Gastroesophageal sphincter (tissue), 4 donors: ENCODE measurements around the gene NIM1K. TPM values are rescaled to one million over a fixed set of nuclear protein-coding genes. Genes with fewer than 3 reads are reported as not detected.
"Not testable (repeated sequence)": the region's sequence is repeated elsewhere in the genome, so short reads cannot be mapped to it uniquely, and the experiment has no call there.

Experiments
- ATAC-seq: fragments of 150-250 bp; one replicate; pipeline ENCODE4 v1.9.1; 2016; ENCODE audit warnings: mild to moderate bottlenecking, moderate library complexity
- H3K27ac ChIP-seq, 4 donors: fragments of 200-600 bp; sonication (generic) in 3 of 4; 1 replicate in 3 of 4; 2 replicates in 1 of 4; pipeline ENCODE4 v1.5.1; 2016 to 2019
- H3K27me3 ChIP-seq: fragments of 200-600 bp; sonication (generic); one replicate; pipeline ENCODE4 v1.5.1; 2019
- H3K36me3 ChIP-seq, 2 donors: fragments of 200-600 bp; sonication (generic); one replicate each; pipeline ENCODE4 v1.5.1; 2019; ENCODE audit warnings: control low read depth in 1 of 2
- H3K4me1 ChIP-seq, 3 donors: fragments of 200-600 bp; sonication (generic); 1 replicate in 2 of 3; 2 replicates in 1 of 3; pipeline ENCODE4 v1.5.1; 2016 to 2019; ENCODE audit warnings: control low read depth in 2 of 3
- H3K4me3 ChIP-seq, 2 donors: fragments of 200-600 bp; sonication (generic); one replicate each; pipeline ENCODE4 v1.5.1; 2019; ENCODE audit warnings: mild to moderate bottlenecking in 1 of 2, moderate library complexity in 1 of 2
- H3K9me3 ChIP-seq, 3 donors: fragments of 200-600 bp; sonication (generic); one replicate each; pipeline ENCODE4 v1.5.1; 2017 to 2019; ENCODE audit warnings: control low read depth in 2 of 3
- EP300 ChIP-seq: sonication (generic); formaldehyde crosslinking; IDR thresholded peaks from one replicate; pipeline ENCODE4 v1.6.1; 2017; ENCODE audit warnings: antibody characterized with exemption, mild to moderate bottlenecking
- POLR2A ChIP-seq, 2 donors: fragments of 450-650 bp; IDR thresholded peaks; one replicate each; pipeline ENCODE4 v1.6.1; 2017; ENCODE audit warnings: antibody characterized with exemption in 2 of 2, mild to moderate bottlenecking in 2 of 2, moderate library complexity in 1 of 2
- POLR2AphosphoS5 ChIP-seq: sonication (generic); formaldehyde crosslinking; IDR thresholded peaks from one replicate; pipeline ENCODE4 v1.6.1; 2017; ENCODE audit warnings: antibody characterized with exemption
- WGBS, 2 donors: methylation state at CpG; one replicate each; pipeline ENCODE4 v1.1.5; 2018; ENCODE audit warnings: low coverage in 1 of 2; 5-methylcytosine and 5-hydroxymethylcytosine counted together
- total RNA-seq, 4 donors: library from RNA; depleted of rRNA; stranded (reverse); fragments of >200 nt; gene quantifications; one replicate each; pipeline ENCODE4 v1.1.0, GENCODE V29; 2016
- TF ChIP-seq, protein P1 (sequence below), 4 experiments: fragments of 200-600 bp in 2 of 4; fragments of 450-650 bp in 2 of 4; sonication (generic) in 1 of 4; IDR thresholded peaks; one replicate each; pipeline ENCODE4 v1.5.1; 2017 to 2019; ENCODE audit warnings: antibody characterized with exemption in 4 of 4, mild to moderate bottlenecking in 2 of 4, moderate library complexity in 2 of 4

The NIM1K gene
- total RNA-seq, 4 donors from 2014 or later = 0.94 to 1.9 (median 1.2) TPM

DNA sequence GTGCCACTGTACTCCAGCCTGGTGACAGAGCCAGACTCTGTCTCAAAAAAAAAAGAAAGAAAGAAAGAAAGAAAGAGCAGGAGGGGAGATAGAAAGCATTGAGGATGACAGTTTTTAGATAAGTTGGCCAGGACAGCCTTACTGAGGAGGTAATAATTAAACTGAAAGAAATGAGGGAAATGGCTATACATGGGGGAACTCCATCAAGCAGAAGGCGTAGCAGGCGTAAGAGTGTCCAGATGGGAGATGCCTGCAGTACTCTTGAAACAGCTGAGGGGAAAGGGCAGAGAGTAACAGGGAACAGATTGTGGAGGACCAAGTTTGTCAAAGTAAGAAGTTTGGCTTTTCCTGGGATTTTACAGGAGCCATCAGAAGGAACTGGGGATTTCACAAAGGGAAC is 63.7 kb downstream of the NIM1K start:
- H3K27ac ChIP-seq = no peak overlapping the region
- no peaks in the 10 kb centered on the region for H3K27me3 ChIP-seq
- H3K36me3 ChIP-seq = no peaks in the 10 kb centered on the region
- WGBS, 2 donors = 27% methylated on average over 2 of the region's 2 CpGs; no CpG with 5 or more reads in 1 of the 2 donors
- H3K4me3 ChIP-seq = no peak overlapping the region
- no peaks in the 10 kb centered on the region for H3K4me1 ChIP-seq
- H3K9me3 ChIP-seq = no peaks in the 10 kb centered on the region
- no peak for ATAC-seq
- TF ChIP-seq EP300 = no peak
- TF ChIP-seq, protein P1, sequence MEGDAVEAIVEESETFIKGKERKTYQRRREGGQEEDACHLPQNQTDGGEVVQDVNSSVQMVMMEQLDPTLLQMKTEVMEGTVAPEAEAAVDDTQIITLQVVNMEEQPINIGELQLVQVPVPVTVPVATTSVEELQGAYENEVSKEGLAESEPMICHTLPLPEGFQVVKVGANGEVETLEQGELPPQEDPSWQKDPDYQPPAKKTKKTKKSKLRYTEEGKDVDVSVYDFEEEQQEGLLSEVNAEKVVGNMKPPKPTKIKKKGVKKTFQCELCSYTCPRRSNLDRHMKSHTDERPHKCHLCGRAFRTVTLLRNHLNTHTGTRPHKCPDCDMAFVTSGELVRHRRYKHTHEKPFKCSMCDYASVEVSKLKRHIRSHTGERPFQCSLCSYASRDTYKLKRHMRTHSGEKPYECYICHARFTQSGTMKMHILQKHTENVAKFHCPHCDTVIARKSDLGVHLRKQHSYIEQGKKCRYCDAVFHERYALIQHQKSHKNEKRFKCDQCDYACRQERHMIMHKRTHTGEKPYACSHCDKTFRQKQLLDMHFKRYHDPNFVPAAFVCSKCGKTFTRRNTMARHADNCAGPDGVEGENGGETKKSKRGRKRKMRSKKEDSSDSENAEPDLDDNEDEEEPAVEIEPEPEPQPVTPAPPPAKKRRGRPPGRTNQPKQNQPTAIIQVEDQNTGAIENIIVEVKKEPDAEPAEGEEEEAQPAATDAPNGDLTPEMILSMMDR (IDR thresholded peaks at IDR 0.05) = no peak

DNA sequence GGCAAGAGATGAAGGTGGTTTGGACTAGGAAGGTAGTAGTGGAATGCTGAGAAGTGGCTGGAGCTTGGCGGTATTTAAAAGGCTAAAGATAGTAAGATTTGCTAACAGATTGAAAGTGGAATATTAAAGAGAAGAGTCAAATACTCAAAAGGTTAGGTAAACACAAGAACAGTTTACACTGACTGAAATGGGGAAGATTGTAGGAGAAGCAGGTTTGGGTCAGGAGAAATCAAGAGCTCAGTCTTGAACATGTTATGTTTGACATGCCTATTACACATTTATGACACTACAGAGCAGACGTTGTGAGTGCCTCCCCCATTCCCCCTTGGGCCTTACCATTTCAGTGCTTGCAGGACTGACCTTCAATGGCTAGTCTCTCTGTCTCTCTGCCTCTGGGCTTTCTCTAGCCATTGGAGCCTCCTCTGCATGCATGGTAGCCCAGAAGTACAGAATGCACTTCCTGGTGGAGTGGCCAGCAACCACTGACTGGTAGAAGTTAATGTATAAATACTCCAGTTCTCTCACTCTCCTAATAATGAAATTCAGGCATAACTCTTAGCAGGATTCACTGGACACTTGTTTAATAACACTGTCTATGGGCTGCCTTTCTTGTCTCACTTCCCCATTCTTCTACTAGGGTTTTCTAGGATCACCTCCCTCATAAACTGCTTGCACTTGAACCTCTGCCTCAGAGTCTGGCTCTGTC is 64.4 kb downstream of the NIM1K start:
- no peaks in the 10 kb centered on the region for H3K9me3 ChIP-seq
- no peak for TF ChIP-seq POLR2AphosphoS5
- TF ChIP-seq, protein P1 (IDR thresholded peaks at IDR 0.05) = no peak
- no peak overlapping the region for H3K27ac ChIP-seq
- no peaks in the 10 kb centered on the region for H3K27me3 ChIP-seq
- ATAC-seq = no peak
- no peak overlapping the region for H3K4me3 ChIP-seq
- WGBS, 2 donors = 48 to 56% methylated on average over 2 of the region's 2 CpGs
- H3K36me3 ChIP-seq = no peaks in the 10 kb centered on the region
- H3K4me1 ChIP-seq = no peaks in the 10 kb centered on the region

DNA sequence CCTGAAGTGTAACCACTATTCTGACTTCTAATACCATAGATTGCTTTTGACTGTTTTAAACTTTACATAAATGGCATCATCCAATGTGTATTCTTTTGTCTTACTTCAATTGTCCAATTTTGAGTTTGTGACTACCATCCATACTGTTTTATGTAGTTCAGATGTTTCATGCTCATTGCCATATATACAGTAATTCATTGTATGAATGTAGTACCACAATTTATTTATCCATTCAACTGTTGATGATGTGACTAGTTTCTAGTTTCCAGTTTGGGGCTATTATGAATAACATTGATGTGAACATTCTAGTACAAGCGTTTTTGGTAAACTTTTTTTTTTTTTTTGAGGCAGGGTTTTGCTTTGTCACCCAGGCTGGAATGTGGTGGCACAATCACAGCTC is 66.1 kb downstream of the NIM1K start:
- Histone ChIP-seq H3K4me3 (no peak overlapping the region), H3K4me1 (no peaks in the 10 kb centered on the region), H3K27me3 (no peaks in the 10 kb centered on the region), H3K9me3 (no peaks in the 10 kb centered on the region), H3K27ac (no peak overlapping the region), H3K36me3 (no peaks in the 10 kb centered on the region)
- TF ChIP-seq POLR2AphosphoS5 (no peak), POLR2A (IDR thresholded peaks at IDR 0.05) (no peak), EP300 (no peak)
- TF ChIP-seq, protein P1 (IDR thresholded peaks at IDR 0.05) = no peak
- ATAC-seq = no peak
- 75% methylated on average over 1 of the region's 1 CpG; no CpG with 5 or more reads in 1 of the 2 donors for WGBS, 2 donors

DNA sequence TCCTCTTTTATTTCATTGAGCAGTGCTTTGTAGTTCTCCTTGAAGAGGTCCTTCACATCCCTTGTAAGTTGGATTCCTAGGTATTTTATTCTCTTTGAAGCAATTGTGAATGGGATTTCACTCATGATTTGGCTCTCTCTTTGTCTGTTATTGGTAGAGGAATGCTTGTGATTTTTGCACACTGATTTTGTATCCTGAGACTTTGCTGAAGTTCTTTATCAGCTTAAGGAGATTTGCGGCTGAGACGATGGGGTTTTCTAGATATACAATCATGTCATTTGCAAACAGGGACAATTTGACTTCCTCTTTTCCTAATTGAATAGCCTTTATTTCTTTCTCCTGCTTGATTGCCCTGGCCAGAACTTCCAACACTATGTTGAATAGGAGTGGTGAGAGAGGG is 70.2 kb downstream of the NIM1K start:
- H3K27ac ChIP-seq, H3K36me3 ChIP-seq, H3K4me3 ChIP-seq, H3K4me1 ChIP-seq, ATAC-seq, H3K27me3 ChIP-seq, H3K9me3 ChIP-seq: not testable (repeated sequence)
- WGBS, 2 donors = 72 to 95% methylated on average over 2 of the region's 2 CpGs

DNA sequence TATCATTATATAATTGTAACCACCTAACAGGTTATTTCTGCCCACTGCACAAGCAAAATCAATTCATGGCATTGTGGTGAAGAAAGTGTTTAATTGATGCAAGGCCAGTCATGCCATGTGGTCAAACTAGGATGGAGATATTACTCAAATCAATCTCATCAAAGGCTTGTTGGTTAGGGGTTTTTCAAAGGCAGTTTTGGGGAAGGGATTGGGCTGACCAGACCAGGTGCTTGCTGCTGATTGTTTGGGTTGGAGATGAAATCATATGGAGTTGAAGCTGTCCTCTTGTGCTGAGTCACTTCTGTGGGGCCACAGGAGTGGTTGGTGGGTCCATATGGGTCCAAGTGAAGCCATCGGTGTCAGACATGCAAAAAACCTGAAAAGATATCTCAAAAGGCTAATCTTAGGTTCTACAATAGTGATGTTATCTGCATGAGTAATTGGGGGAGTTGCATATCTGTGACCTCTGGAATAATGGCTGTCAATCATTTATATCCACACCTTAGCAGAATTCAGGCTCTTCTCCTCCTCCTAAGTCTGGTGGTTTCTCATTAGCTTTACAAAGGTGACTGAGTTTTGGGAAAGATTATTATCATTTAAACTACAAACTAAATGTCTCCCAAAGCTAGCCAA is 76.3 kb downstream of the NIM1K start:
- Histone ChIP-seq H3K27ac (no peak overlapping the region), H3K4me1 (no peaks in the 10 kb centered on the region), H3K36me3 (no peaks in the 10 kb centered on the region), H3K9me3 (peaks cover 0 to 6% (median 0%) of the 10 kb centered on the region in 3 donors), H3K27me3 (no peaks in the 10 kb centered on the region), H3K4me3 (no peak overlapping the region)
- TF ChIP-seq, protein P1 (IDR thresholded peaks at IDR 0.05) = no peak
- TF ChIP-seq EP300 (no peak), POLR2A (IDR thresholded peaks at IDR 0.05) (no peak), POLR2AphosphoS5 (no peak)
- 100% methylated on average over 1 of the region's 1 CpG for WGBS, 2 donors
- no peak for ATAC-seq
